ENCODE results near the gene IL32.

DNA sequence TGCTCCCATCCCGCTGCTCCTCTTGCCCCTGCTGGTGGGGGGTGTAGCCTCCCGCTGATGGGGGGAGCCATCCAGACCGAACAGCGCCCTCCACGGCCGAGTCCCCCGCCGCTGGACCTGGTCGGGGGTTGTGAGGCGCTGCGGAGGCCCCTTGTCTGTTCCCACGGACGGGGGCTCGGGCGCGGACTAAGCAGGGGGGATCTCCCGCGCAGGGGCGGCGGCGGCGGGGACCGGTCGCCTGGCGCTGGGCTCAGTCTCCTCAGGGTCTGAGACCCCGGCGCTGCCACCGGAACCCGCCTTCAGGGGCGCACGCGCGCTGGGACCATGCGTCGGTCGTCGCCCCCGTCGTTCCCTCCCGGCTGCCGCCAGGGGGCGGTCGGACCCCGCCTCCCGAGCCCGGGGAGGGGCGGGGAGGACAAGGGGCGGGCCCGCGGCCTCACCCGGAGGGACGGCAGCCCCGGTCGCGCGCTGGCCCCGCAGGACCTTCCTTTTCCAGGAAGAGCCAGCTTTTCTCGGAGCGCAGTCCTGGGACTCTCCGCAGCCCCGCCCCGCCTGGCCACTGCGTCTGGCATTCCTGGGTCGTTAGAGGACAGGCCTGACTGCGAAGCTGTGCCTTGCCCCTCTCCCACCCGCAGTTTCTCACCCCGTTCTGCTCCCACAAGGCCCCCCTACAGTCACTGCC is 6.3 kb upstream of the IL32 start:
- TF ChIP-seq JUN (IDR thresholded peaks at IDR 0.05) (no peak; a peak in 1 of 5 replicates), RAD21 (conservative IDR thresholded peaks at IDR 0.05 in 1 of 2, IDR thresholded peaks at IDR 0.05 in 1 of 2) (peak; percentile 74 to 94), POLR2A (IDR thresholded peaks at IDR 0.05; ENCODE audit: low read length) (peak; percentile 53), EP300 (IDR thresholded peaks at IDR 0.05) (no peak), SMC3 (IDR thresholded peaks at IDR 0.05) (peak; percentile 80), FOSL2 (IDR thresholded peaks at IDR 0.05) (no peak), FOSL2 (CRISPR knock-in tag; IDR thresholded peaks at IDR 0.05) (no peak), ZC3H11A (IDR thresholded peaks at IDR 0.05) (no peak), HDAC2 (IDR thresholded peaks at IDR 0.05) (no peak)
- TF ChIP-seq, protein P1, sequence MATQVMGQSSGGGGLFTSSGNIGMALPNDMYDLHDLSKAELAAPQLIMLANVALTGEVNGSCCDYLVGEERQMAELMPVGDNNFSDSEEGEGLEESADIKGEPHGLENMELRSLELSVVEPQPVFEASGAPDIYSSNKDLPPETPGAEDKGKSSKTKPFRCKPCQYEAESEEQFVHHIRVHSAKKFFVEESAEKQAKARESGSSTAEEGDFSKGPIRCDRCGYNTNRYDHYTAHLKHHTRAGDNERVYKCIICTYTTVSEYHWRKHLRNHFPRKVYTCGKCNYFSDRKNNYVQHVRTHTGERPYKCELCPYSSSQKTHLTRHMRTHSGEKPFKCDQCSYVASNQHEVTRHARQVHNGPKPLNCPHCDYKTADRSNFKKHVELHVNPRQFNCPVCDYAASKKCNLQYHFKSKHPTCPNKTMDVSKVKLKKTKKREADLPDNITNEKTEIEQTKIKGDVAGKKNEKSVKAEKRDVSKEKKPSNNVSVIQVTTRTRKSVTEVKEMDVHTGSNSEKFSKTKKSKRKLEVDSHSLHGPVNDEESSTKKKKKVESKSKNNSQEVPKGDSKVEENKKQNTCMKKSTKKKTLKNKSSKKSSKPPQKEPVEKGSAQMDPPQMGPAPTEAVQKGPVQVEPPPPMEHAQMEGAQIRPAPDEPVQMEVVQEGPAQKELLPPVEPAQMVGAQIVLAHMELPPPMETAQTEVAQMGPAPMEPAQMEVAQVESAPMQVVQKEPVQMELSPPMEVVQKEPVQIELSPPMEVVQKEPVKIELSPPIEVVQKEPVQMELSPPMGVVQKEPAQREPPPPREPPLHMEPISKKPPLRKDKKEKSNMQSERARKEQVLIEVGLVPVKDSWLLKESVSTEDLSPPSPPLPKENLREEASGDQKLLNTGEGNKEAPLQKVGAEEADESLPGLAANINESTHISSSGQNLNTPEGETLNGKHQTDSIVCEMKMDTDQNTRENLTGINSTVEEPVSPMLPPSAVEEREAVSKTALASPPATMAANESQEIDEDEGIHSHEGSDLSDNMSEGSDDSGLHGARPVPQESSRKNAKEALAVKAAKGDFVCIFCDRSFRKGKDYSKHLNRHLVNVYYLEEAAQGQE (IDR thresholded peaks at IDR 0.05): no peak
- TF ChIP-seq, protein P2, sequence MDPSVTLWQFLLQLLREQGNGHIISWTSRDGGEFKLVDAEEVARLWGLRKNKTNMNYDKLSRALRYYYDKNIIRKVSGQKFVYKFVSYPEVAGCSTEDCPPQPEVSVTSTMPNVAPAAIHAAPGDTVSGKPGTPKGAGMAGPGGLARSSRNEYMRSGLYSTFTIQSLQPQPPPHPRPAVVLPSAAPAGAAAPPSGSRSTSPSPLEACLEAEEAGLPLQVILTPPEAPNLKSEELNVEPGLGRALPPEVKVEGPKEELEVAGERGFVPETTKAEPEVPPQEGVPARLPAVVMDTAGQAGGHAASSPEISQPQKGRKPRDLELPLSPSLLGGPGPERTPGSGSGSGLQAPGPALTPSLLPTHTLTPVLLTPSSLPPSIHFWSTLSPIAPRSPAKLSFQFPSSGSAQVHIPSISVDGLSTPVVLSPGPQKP (IDR thresholded peaks at IDR 0.05; ENCODE audit: low read depth, low read length): no peak
- TF ChIP-seq, protein P3, sequence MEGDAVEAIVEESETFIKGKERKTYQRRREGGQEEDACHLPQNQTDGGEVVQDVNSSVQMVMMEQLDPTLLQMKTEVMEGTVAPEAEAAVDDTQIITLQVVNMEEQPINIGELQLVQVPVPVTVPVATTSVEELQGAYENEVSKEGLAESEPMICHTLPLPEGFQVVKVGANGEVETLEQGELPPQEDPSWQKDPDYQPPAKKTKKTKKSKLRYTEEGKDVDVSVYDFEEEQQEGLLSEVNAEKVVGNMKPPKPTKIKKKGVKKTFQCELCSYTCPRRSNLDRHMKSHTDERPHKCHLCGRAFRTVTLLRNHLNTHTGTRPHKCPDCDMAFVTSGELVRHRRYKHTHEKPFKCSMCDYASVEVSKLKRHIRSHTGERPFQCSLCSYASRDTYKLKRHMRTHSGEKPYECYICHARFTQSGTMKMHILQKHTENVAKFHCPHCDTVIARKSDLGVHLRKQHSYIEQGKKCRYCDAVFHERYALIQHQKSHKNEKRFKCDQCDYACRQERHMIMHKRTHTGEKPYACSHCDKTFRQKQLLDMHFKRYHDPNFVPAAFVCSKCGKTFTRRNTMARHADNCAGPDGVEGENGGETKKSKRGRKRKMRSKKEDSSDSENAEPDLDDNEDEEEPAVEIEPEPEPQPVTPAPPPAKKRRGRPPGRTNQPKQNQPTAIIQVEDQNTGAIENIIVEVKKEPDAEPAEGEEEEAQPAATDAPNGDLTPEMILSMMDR (IDR thresholded peaks at IDR 0.05): peak; percentile 82
- TF ChIP-seq, protein P4, sequence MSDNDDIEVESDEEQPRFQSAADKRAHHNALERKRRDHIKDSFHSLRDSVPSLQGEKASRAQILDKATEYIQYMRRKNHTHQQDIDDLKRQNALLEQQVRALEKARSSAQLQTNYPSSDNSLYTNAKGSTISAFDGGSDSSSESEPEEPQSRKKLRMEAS (IDR thresholded peaks at IDR 0.05): peak; percentile 79

Data from A549 (cell line).